CD4-positive, CD25-positive, alpha-beta regulatory T cell (primary cell): Measurements from ENCODE around the gene UHRF1. TPM values are rescaled to one million over a fixed set of nuclear protein-coding genes. Genes with fewer than 3 reads are reported as not detected.
A peak's percentile ranks its signal among the peaks of the same experiment; 100 is the strongest.
"Not testable (repeated sequence)": the region's sequence is repeated elsewhere in the genome, so short reads cannot be mapped to it uniquely, and the experiment has no call there.

ENCODE experiments used
- ATAC-seq, 2 donors: fragments of 150-1000 bp; cut with Tn5 transposase; one replicate each; pipeline ENCODE4 v1.10.0; 2021; ENCODE audit warnings: low read depth in 2 of 2, moderate number of reproducible peaks in 2 of 2, moderate library complexity in 1 of 2
- DNase-seq, 3 donors: peaks; one replicate each; pipeline versions ENCODE4 v3.0.0 to v3.0.0-alpha.2; 2012 to 2022; ENCODE audit warnings: mixed read lengths in 1 of 3
- H3K27ac ChIP-seq: one replicate; pipeline ENCODE4 v1.7.0; 2013; ENCODE audit warnings: mild to moderate bottlenecking, low read length; ENCODE audit not compliant: insufficient read depth, poor library complexity, severe bottlenecking
- H3K27me3 ChIP-seq: one replicate; pipeline ENCODE4 v1.7.0; 2013; ENCODE audit warnings: low read length; ENCODE audit not compliant: control insufficient read depth, insufficient read depth
- H3K36me3 ChIP-seq: one replicate; pipeline ENCODE4 v1.7.0; 2013; ENCODE audit warnings: mild to moderate bottlenecking, low read length, moderate library complexity; ENCODE audit not compliant: control insufficient read depth, insufficient read depth
- H3K4me1 ChIP-seq: 2 replicates; pipeline ENCODE4 v1.7.0; 2013; ENCODE audit warnings: mild to moderate bottlenecking, low read length; ENCODE audit not compliant: insufficient read depth, control insufficient read depth, poor library complexity, severe bottlenecking
- H3K4me3 ChIP-seq: one replicate; pipeline ENCODE4 v1.7.0; 2013; ENCODE audit warnings: low read depth, mild to moderate bottlenecking, low read length, moderate library complexity
- H3K9me3 ChIP-seq, 2 experiments: 1 replicate in 1 of 2; 2 replicates in 1 of 2; pipeline ENCODE4 v1.7.0; 2013; ENCODE audit warnings: low read length in 2 of 2, mild to moderate bottlenecking in 1 of 2, moderate library complexity in 1 of 2; ENCODE audit not compliant: control insufficient read depth in 2 of 2
- H3K27ac Mint-ChIP-seq, 3 donors: one replicate each; pipeline ENCODE4 v1.8.0; 2020 to 2022; ENCODE audit warnings: mild to moderate bottlenecking in 3 of 3, mixed read lengths in 3 of 3, moderate library complexity in 2 of 3
- H3K27me3 Mint-ChIP-seq: one replicate; pipeline ENCODE4 v1.8.0; 2022; ENCODE audit warnings: mild to moderate bottlenecking, mixed read lengths
- H3K36me3 Mint-ChIP-seq: one replicate; pipeline ENCODE4 v1.8.0; 2020; ENCODE audit warnings: mixed read lengths
- H3K4me1 Mint-ChIP-seq, 4 donors: one replicate each; pipeline ENCODE4 v1.8.0; 2020 to 2022; ENCODE audit warnings: mixed read lengths in 4 of 4, mild to moderate bottlenecking in 1 of 4
- H3K4me3 Mint-ChIP-seq, 4 donors: one replicate each; pipeline ENCODE4 v1.8.0; 2020 to 2022; ENCODE audit warnings: mild to moderate bottlenecking in 4 of 4, mixed read lengths in 4 of 4, moderate library complexity in 3 of 4
- H3K9me3 Mint-ChIP-seq, 7 donors: one replicate each; pipeline ENCODE4 v1.8.0; 2020 to 2022; ENCODE audit warnings: mixed read lengths in 7 of 7, mild to moderate bottlenecking in 3 of 7, moderate library complexity in 2 of 7
- polyA plus RNA-seq, 4 donors: library from polyadenylated mRNA; unstranded; fragments of 300-500 nt; fragmentation: Illumina TruSeq; gene quantifications; one replicate each; pipeline ENCODE4 v1.2.3, GENCODE V29; 2021
- total RNA-seq: library from RNA; stranded (reverse); gene quantifications from one replicate; pipeline ENCODE4 v1.2.3, GENCODE V29; 2022

Gene UHRF1
- total and polyA plus RNA-seq, 5 donors from 2014 or later: 0.57 to 2.7 (median 1.1) TPM

DNA sequence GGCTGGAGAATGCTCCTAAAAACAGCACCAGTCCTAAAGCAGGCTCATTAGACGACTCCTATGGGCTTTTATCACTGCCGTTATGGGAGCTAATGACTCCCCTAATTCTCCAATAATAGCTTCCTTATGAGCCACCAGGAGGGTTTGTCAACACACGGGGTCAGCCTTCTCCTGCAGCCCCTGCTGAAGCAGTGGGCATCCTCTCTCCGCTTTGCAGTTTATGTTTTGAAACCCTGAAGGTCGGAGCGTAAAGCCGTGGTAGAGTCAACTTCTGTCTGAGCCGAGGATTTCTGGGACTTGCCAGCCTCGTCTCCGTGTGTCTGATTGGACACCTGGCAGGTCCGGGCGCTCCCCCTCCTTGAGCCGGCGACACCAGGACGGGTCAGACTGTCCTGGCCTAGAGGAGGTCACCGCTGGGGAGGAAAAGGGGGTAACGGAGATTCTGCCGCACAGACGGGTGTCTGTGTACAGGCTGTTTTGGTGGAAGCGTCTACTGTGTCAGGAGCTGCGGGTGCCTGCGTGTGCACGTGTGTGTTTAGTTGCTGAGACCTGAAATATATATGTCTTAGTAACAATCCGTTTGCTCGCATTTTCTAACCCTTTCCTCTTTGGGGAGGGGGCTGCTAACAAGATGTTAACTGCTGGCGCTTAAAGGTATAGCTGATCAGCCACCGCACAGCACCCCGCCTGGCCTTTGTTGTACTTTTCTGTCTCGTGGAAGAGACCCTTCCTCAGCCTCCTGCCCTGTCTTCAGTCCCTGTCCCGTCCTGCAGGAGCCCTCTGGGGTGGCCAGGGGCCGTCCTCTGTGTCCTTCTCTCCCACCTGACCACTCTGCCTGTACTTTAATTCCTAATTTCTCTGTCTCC lies 61.5 kb downstream of the UHRF1 start:
- no peaks in the 10 kb centered on the region for H3K9me3 ChIP-seq
- Mint-ChIP-seq H3K36me3 (no peaks in the 10 kb centered on the region), H3K27ac (peak overlapping the region in 2 of 3 donors; percentile 91 to 96), H3K4me1 (peaks cover 18 to 52% (median 30%) of the 10 kb centered on the region in 4 donors), H3K27me3 (no peaks in the 10 kb centered on the region), H3K9me3 (no peaks in the 10 kb centered on the region), H3K4me3 (peak overlapping the region; percentile 90 to 95 (median 93))
- H3K27me3 ChIP-seq: no peaks in the 10 kb centered on the region
- H3K4me3 ChIP-seq: peak overlapping the region; percentile 78
- peaks cover 29% of the 10 kb centered on the region for H3K4me1 ChIP-seq
- H3K27ac ChIP-seq: no peak overlapping the region
- DNase-seq (peak in 2 of 3 donors; percentile 22 to 30), ATAC-seq (no peak)
- no peaks in the 10 kb centered on the region for H3K36me3 ChIP-seq

DNA sequence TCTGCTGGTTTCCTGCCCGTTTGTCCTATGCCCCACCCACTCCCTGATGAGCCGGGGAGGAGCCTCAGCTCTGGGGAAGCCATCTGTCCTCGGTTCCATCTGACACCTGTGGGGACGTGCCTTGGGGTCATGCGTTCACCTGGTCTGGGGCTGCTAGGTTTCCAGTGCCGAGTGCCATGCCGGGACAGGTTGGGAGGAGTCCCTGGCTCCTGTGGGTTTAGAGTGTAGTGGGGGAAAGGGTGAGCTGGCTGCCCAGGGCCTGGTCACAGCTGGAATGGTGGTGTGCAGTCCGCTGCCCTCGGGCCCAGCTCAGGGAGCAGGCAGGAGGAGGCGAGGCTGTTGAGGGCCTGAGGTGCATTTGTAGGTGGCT lies 62.1 kb downstream of the UHRF1 start:
- Mint-ChIP-seq H3K27ac (peak overlapping the region in 2 of 3 donors; percentile 91 to 96), H3K4me1 (peaks cover 18 to 55% (median 27%) of the 10 kb centered on the region in 4 donors)

DNA sequence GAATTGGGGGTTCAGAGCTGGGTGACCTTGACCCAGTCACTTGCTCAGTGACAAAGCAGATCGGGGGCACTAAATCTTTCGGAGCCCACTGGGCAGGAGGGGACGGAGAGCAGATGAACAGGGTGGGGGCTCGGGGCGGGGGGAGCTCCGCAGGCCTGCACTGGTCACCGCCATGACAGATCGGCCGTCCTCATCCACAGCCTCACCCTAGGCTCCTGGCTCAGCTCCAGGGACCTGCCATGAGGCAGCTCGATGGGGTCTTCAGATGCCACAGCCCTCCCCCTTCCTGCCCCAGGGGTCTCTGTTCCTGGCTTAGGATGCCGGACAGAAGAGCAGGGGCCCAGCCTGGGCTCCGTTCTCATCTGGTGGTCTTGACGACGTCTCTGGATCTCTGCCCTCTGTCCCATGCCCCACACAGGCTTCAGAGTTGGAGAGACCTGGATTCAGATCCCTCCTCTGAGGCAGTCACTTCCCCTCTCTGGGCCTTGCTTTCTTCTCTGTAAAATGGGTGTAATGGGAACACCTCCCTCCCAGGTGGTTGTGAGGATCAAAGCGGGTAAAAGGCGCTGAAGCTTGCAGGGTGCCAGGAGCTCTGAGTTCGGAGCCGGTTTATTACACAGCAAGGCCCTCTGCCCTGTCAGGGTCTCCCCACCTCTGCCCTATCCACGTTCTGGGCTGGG lies 62.7 kb downstream of the UHRF1 start:
- Mint-ChIP-seq H3K9me3 (no peaks in the 10 kb centered on the region), H3K27ac (peak overlapping the region in 1 of 3 donors; percentile 91)

More for the DNA sequence above, 62.1 kb downstream of the UHRF1 start:
- no peak for ATAC-seq
- H3K4me1 ChIP-seq: peaks cover 29% of the 10 kb centered on the region
- peaks cover 1% of the 10 kb centered on the region for H3K36me3 ChIP-seq
- no peak overlapping the region for H3K27ac ChIP-seq
- peak overlapping the region; percentile 78 for H3K4me3 ChIP-seq
- Mint-ChIP-seq H3K36me3 (no peaks in the 10 kb centered on the region), H3K9me3 (no peaks in the 10 kb centered on the region), H3K4me3 (peak overlapping the region; percentile 90 to 95 (median 93)), H3K27me3 (no peaks in the 10 kb centered on the region)
- no peaks in the 10 kb centered on the region for H3K27me3 ChIP-seq
- DNase-seq: peak in 2 of 3 donors; percentile 14 to 54
- H3K9me3 ChIP-seq: no peaks in the 10 kb centered on the region

DNA sequence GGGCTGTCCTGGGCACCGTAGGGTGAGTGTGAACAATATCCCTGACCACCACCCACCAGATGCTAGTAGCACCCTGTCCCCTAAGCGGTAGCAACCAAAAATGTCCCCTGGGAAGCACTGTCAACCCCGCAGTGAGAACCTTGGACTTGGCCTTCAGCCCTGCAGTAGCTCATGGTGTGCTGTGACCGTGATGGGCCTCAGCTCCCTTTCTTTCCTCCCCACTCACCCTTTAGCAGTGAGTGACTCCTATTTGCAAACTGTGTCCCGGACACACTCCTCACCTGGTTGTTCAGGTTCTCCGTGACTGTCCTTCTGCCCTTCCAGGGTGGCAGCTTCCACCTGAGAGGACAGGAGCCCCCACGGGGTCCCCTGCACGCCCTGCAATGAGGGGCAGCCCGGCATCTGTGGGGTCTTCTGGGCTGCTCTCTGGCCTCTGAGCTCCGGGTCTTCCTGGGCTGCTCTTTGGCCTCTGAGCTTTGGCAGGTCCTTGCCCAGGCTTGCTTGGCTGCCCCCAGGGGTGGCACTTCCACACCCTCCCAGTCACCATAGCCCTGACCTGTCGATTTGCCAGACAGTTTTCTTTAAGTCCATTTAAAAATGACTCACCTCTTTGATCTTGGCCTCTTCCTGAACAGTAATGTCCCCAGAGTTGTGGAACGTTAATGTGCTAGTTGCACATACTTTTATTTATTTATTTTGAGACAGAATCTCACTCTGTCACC lies 63.4 kb downstream of the UHRF1 start:
- Mint-ChIP-seq H3K27me3 (no peaks in the 10 kb centered on the region), H3K9me3 (no peaks in the 10 kb centered on the region), H3K27ac (no peak overlapping the region), H3K4me1 (peaks cover 18 to 59% (median 27%) of the 10 kb centered on the region in 4 donors), H3K36me3 (peaks cover 7% of the 10 kb centered on the region), H3K4me3 (peak overlapping the region in 3 of 4 donors; percentile 32 to 54 (median 50))
- Histone ChIP-seq H3K27ac (no peak overlapping the region), H3K4me1 (peaks cover 29% of the 10 kb centered on the region), H3K9me3 (no peaks in the 10 kb centered on the region), H3K27me3 (no peaks in the 10 kb centered on the region), H3K36me3 (peaks cover 8% of the 10 kb centered on the region), H3K4me3 (no peak overlapping the region)
- DNase-seq (no peak), ATAC-seq (no peak)

More for the DNA sequence above, 62.7 kb downstream of the UHRF1 start:
- ATAC-seq (no peak), DNase-seq (no peak)
- no peak overlapping the region for H3K4me3 ChIP-seq
- Mint-ChIP-seq H3K36me3 (peaks cover 1% of the 10 kb centered on the region), H3K4me1 (peaks cover 18 to 56% (median 27%) of the 10 kb centered on the region in 4 donors), H3K27me3 (no peaks in the 10 kb centered on the region), H3K4me3 (peak overlapping the region; percentile 54 to 92 (median 78))
- peaks cover 29% of the 10 kb centered on the region for H3K4me1 ChIP-seq
- H3K9me3 ChIP-seq: no peaks in the 10 kb centered on the region
- H3K27ac ChIP-seq: no peak overlapping the region
- peaks cover 4% of the 10 kb centered on the region for H3K36me3 ChIP-seq
- H3K27me3 ChIP-seq: no peaks in the 10 kb centered on the region

DNA sequence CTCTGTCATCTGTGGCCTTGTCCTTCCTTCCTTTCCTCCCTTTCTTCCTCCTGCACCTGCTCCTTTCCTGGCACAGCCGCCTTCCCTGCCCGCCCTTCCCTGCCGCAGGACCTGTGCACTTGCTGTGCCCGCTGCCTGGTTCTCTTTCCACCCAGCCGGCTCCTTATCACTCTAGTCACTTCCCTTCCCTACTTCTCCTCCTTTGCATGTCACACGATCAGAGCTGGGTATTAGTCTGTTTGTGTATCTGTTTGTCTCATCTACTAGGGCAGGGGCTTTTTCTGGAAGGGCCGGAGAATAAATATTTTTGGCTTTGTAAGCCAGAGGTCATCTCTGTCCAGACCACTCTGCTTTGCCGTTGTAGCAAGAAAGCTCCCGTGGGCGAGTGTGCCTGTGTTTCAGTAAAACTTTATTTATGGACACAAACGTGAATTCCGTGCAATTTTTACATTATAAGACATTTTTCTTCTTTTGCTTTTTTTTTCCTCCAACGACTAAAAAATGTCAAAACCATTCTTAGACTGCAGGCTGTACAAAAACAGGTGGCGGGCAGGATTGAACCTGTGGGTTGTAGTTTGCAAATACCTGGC lies 65.7 kb downstream of the UHRF1 start:
- Histone ChIP-seq H3K4me1 (peaks cover 22% of the 10 kb centered on the region), H3K27me3 (no peaks in the 10 kb centered on the region), H3K9me3 (no peaks in the 10 kb centered on the region), H3K27ac (no peak overlapping the region), H3K4me3 (no peak overlapping the region), H3K36me3 (peaks cover 11% of the 10 kb centered on the region)
- Mint-ChIP-seq H3K36me3 (peaks cover 7% of the 10 kb centered on the region), H3K27ac (no peak overlapping the region), H3K4me3 (peak overlapping the region in 2 of 4 donors; percentile 51 to 71), H3K9me3 (no peaks in the 10 kb centered on the region), H3K4me1 (peaks cover 14 to 58% (median 20%) of the 10 kb centered on the region in 4 donors), H3K27me3 (no peaks in the 10 kb centered on the region)
- DNase-seq: no peak
- no peak for ATAC-seq

DNA sequence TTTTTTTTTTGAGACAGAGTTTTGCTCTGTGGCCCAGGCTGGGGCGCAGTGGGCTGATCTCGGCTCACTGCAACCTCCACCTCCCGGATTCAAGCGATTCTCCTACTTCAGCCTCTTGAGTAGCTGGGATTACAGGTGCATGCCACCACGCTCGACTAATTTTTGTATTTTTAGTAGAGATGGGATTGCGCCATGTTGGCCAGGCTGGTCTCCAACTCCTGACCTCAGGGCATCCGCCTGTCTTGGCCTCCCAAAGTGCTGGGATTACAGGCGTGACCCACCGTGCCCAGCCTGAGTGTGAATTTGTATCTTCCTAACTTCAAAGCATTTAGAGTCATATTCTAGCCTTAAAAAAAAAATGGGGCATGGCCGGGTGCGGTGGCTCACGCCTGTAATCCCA lies 66.3 kb downstream of the UHRF1 start:
- H3K4me1 Mint-ChIP-seq: peaks cover 9 to 55% (median 16%) of the 10 kb centered on the region in 4 donors
- not testable (repeated sequence) for H3K4me3 Mint-ChIP-seq

More for the DNA sequence above, 66.3 kb downstream of the UHRF1 start:
- Histone ChIP-seq H3K36me3 (peaks cover 11% of the 10 kb centered on the region), H3K4me1 (peaks cover 16% of the 10 kb centered on the region)
- H3K9me3 ChIP-seq, DNase-seq, H3K36me3 Mint-ChIP-seq, H3K27me3 ChIP-seq, ATAC-seq, H3K9me3 Mint-ChIP-seq, H3K27ac Mint-ChIP-seq, H3K27me3 Mint-ChIP-seq, H3K27ac ChIP-seq, H3K4me3 ChIP-seq: not testable (repeated sequence)
